ENCODE results near the gene TUBGCP2.
A peak's percentile ranks its signal among the peaks of the same experiment; 100 is the strongest.

The TUBGCP2 gene

DNA sequence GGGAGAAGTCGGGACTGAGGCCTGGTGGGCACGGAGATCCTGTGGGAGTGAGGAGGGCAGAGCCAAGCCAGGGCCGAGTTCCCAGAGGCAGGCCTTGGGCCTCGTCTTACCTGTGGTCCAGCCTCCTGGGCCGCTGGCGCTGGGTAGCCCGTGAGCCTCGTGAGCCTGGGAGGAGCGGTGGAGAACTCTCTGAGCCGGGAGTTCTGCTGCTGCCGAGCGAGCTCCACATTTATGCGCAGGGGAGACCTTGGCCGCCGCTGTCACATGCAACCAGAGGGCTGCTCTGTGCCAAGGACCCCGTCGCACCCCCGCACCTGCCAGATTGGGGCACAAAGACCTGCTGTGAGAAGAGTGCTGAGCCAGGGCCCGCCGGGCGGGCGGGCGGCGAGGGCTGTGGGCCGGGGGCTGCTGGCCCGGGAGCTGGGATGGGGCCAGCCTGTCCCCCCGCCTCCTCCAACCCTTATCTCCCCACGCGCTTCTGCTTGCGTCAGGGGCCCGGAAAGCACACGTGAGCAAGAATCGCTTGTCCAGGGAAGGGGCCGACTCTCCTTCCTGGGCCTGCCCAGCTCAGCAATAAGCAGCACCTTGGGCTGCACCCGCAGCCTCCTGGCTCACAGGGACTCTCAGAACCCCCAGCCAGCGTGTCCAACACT, 60.9 kb downstream of the TUBGCP2 start:
- H4K91ac ChIP-seq (ENCODE audit: low read length): no peak overlapping the region
- H2AK5ac ChIP-seq (ENCODE audit: low read length, severe bottlenecking): no peak overlapping the region
- H3K9ac ChIP-seq (ENCODE audit: low read length): no peak overlapping the region
- no peak overlapping the region for H3K23ac ChIP-seq (ENCODE audit: low read length in 2 of 2)
- 84% methylated on average over 35 of the region's 36 CpGs for WGBS
- no peak for DNase-seq
- H3K14ac ChIP-seq (ENCODE audit: low read length in 2 of 2): no peak overlapping the region
- peaks cover 3% of the 10 kb centered on the region for H3K4me1 ChIP-seq (ENCODE audit: control insufficient read depth, insufficient read depth, low read depth, low read length)
- no peak overlapping the region for H2BK5ac ChIP-seq (ENCODE audit: low read depth, low read length, poor library complexity, severe bottlenecking)
- no peaks in the 10 kb centered on the region for H3K36me3 ChIP-seq (ENCODE audit: control insufficient read depth in 1 of 2, insufficient read depth in 2 of 2, low read depth in 1 of 2, low read length in 2 of 2)
- no peaks in the 10 kb centered on the region for H3K79me1 ChIP-seq (replicated peaks; ENCODE audit: low read length, poor library complexity, severe bottlenecking)
- no peak overlapping the region for H3K18ac ChIP-seq (ENCODE audit: low read depth in 1 of 2, low read length in 2 of 2)
- no peak overlapping the region for H2BK15ac ChIP-seq (ENCODE audit: low read depth, poor library complexity, severe bottlenecking)
- no peak overlapping the region for H2BK12ac ChIP-seq (ENCODE audit: low read length in 2 of 2)
- H3K4ac ChIP-seq (ENCODE audit: low read depth in 1 of 2, low read length in 2 of 2): no peak overlapping the region
- no peak overlapping the region for H3K4me3 ChIP-seq (ENCODE audit: insufficient read depth in 1 of 2, low read depth in 1 of 2, low read length in 2 of 2)
- H4K8ac ChIP-seq (ENCODE audit: low read length): no peak overlapping the region
- peaks cover 9 to 72% of the 10 kb centered on the region in 2 experiments for H3K27me3 ChIP-seq (ENCODE audit: control insufficient read depth in 1 of 2, insufficient read depth in 1 of 2, low read length in 2 of 2)
- no peak overlapping the region for H3K4me2 ChIP-seq (ENCODE audit: low read length, poor library complexity, severe bottlenecking)
- no peak overlapping the region for H2BK120ac ChIP-seq (ENCODE audit: low read depth, low read length)
- no peak overlapping the region for H3K27ac ChIP-seq (ENCODE audit: low read length, poor library complexity, severe bottlenecking)
- H3K9me3 ChIP-seq (ENCODE audit: control insufficient read depth, low read length): no peaks in the 10 kb centered on the region
- no peak overlapping the region for H2AFZ ChIP-seq (ENCODE audit: low read depth, low read length)

DNA sequence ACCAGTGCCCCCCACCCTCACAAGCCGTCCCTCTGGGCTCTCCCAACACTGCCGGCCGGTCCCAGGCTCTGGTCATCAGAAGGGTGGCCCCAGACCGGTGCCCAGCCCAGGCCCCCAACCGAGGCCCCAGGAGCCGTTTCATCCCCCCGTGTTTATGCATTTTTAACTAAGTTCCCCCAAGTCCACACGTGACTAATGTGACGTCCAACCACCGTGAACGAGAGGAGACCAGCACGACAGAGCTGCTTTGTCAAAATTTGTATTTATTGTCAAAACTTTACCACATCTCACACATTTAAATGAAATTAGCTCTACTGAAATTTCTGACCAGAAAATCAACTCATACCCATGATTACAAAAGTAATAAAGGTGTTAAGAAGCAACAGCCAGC, 62.4 kb downstream of the TUBGCP2 start:
- DNase-seq: no peak
- Histone ChIP-seq H4K91ac (ENCODE audit: low read length) (no peak overlapping the region), H2AK5ac (ENCODE audit: low read length, severe bottlenecking) (no peak overlapping the region), H3K4me2 (ENCODE audit: low read length, poor library complexity, severe bottlenecking) (no peak overlapping the region), H3K4ac (ENCODE audit: low read depth in 1 of 2, low read length in 2 of 2) (no peak overlapping the region), H3K9ac (ENCODE audit: low read length) (no peak overlapping the region), H3K14ac (ENCODE audit: low read length in 2 of 2) (no peak overlapping the region), H3K79me1 (replicated peaks; ENCODE audit: low read length, poor library complexity, severe bottlenecking) (no peaks in the 10 kb centered on the region), H3K4me1 (ENCODE audit: control insufficient read depth, insufficient read depth, low read depth, low read length) (peaks cover 1% of the 10 kb centered on the region), H3K36me3 (ENCODE audit: control insufficient read depth in 1 of 2, insufficient read depth in 2 of 2, low read depth in 1 of 2, low read length in 2 of 2) (no peaks in the 10 kb centered on the region), H4K8ac (ENCODE audit: low read length) (no peak overlapping the region), H3K9me3 (ENCODE audit: control insufficient read depth, low read length) (no peaks in the 10 kb centered on the region), H3K18ac (ENCODE audit: low read depth in 1 of 2, low read length in 2 of 2) (no peak overlapping the region), H2AFZ (ENCODE audit: low read depth, low read length) (no peak overlapping the region), H3K27me3 (ENCODE audit: control insufficient read depth in 1 of 2, insufficient read depth in 1 of 2, low read length in 2 of 2) (peaks cover 22 to 85% of the 10 kb centered on the region in 2 experiments), H2BK5ac (ENCODE audit: low read depth, low read length, poor library complexity, severe bottlenecking) (no peak overlapping the region), H2BK120ac (ENCODE audit: low read depth, low read length) (no peak overlapping the region), H3K27ac (ENCODE audit: low read length, poor library complexity, severe bottlenecking) (no peak overlapping the region), H3K23ac (ENCODE audit: low read length in 2 of 2) (no peak overlapping the region), H2BK15ac (ENCODE audit: low read depth, poor library complexity, severe bottlenecking) (no peak overlapping the region), H3K4me3 (ENCODE audit: insufficient read depth in 1 of 2, low read depth in 1 of 2, low read length in 2 of 2) (no peak overlapping the region), H2BK12ac (ENCODE audit: low read length in 2 of 2) (no peak overlapping the region)
- WGBS: 87% methylated on average over 12 of the region's 12 CpGs

DNA sequence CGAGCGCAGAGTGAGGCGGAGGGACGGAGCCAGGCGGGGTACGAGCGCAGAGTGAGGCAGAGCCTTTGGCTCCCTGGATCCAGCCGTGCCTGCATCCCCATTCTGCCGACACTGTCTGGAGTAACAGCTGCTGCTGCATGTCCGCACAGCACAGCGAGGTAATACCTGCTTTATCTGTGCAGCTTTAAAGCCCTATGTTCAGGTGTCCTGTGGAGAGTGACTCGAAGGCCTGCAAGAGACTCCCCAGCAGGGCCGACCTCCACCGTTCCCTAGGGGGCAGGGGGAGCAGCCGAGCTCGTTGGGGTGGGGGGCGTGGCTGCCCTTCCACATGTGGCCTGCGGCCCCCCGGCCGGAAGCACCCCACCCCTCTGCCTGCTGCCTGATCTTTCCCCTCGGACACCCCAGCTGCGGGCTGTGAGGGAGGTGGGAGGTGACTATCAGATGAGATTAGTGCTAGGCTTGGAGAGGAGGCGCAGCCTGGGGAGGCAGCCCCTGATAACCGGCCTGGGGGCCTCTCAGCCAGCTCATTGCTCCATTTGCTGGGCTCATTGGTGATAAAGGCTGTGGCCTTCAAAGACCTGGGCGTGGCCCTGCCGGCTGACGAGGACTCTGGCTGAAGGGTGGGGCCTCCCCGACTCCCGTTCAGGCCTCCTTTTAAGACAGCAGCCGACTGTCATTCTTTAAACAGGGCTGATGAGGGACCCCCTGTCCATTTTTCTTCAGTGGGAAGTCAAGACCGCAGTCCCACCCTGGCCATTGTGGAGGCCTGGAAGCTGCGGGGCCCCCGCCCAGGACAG, 63.0 kb downstream of the TUBGCP2 start:
- H3K4ac ChIP-seq (ENCODE audit: low read depth in 1 of 2, low read length in 2 of 2): no peak overlapping the region
- no peak overlapping the region for H3K23ac ChIP-seq (ENCODE audit: low read length in 2 of 2)
- no peak overlapping the region for H2AFZ ChIP-seq (ENCODE audit: low read depth, low read length)
- no peaks in the 10 kb centered on the region for H3K9me3 ChIP-seq (ENCODE audit: control insufficient read depth, low read length)
- no peak overlapping the region for H3K4me2 ChIP-seq (ENCODE audit: low read length, poor library complexity, severe bottlenecking)
- no peak overlapping the region for H4K8ac ChIP-seq (ENCODE audit: low read length)
- no peaks in the 10 kb centered on the region for H3K79me1 ChIP-seq (replicated peaks; ENCODE audit: low read length, poor library complexity, severe bottlenecking)
- peaks cover 1% of the 10 kb centered on the region for H3K4me1 ChIP-seq (ENCODE audit: control insufficient read depth, insufficient read depth, low read depth, low read length)
- H3K4me3 ChIP-seq (ENCODE audit: insufficient read depth in 1 of 2, low read depth in 1 of 2, low read length in 2 of 2): no peak overlapping the region
- no peak overlapping the region for H2BK12ac ChIP-seq (ENCODE audit: low read length in 2 of 2)
- H2BK120ac ChIP-seq (ENCODE audit: low read depth, low read length): no peak overlapping the region
- H3K36me3 ChIP-seq (ENCODE audit: control insufficient read depth in 1 of 2, insufficient read depth in 2 of 2, low read depth in 1 of 2, low read length in 2 of 2): no peaks in the 10 kb centered on the region
- H3K9ac ChIP-seq (ENCODE audit: low read length): no peak overlapping the region
- no peak overlapping the region for H2BK5ac ChIP-seq (ENCODE audit: low read depth, low read length, poor library complexity, severe bottlenecking)
- peaks cover 27 to 89% of the 10 kb centered on the region in 2 experiments for H3K27me3 ChIP-seq (ENCODE audit: control insufficient read depth in 1 of 2, insufficient read depth in 1 of 2, low read length in 2 of 2)
- no peak overlapping the region for H3K27ac ChIP-seq (ENCODE audit: low read length, poor library complexity, severe bottlenecking)
- 64% methylated on average over 31 of the region's 33 CpGs for WGBS
- no peak for DNase-seq
- no peak overlapping the region for H4K91ac ChIP-seq (ENCODE audit: low read length)
- H3K18ac ChIP-seq (ENCODE audit: low read depth in 1 of 2, low read length in 2 of 2): no peak overlapping the region
- no peak overlapping the region for H2AK5ac ChIP-seq (ENCODE audit: low read length, severe bottlenecking)
- H2BK15ac ChIP-seq (ENCODE audit: low read depth, poor library complexity, severe bottlenecking): no peak overlapping the region
- peak overlapping the region in 1 of 2 experiments; percentile 9 for H3K14ac ChIP-seq (ENCODE audit: low read length in 2 of 2)

DNA sequence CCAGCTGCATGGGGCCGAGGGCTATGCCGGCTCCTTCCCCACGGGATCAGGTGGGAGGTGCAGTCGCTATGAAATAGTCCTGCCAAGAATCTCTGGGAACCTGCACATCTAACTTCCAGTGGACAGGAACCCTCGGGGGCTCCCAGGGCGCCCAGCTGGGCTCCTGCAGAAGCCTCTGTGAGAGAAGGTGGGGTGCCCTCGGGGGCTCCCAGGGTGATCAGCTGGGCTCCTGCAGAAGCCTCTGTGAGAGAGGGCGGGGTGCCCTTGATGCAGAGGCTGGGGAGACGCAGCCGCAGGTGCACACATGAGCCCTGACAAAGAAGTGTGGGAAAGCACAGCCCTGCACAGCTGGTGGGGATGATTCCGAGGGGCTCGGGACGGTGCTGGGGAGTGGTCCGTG, 65.1 kb downstream of the TUBGCP2 start:
- Histone ChIP-seq H3K4ac (ENCODE audit: low read depth in 1 of 2, low read length in 2 of 2) (no peak overlapping the region), H3K79me1 (replicated peaks; ENCODE audit: low read length, poor library complexity, severe bottlenecking) (no peaks in the 10 kb centered on the region), H2BK12ac (ENCODE audit: low read length in 2 of 2) (no peak overlapping the region), H4K91ac (ENCODE audit: low read length) (no peak overlapping the region), H3K18ac (ENCODE audit: low read depth in 1 of 2, low read length in 2 of 2) (no peak overlapping the region), H4K8ac (ENCODE audit: low read length) (no peak overlapping the region), H2BK5ac (ENCODE audit: low read depth, low read length, poor library complexity, severe bottlenecking) (no peak overlapping the region), H3K23ac (ENCODE audit: low read length in 2 of 2) (no peak overlapping the region), H3K14ac (ENCODE audit: low read length in 2 of 2) (no peak overlapping the region), H2BK120ac (ENCODE audit: low read depth, low read length) (no peak overlapping the region), H3K27ac (ENCODE audit: low read length, poor library complexity, severe bottlenecking) (no peak overlapping the region), H3K9me3 (ENCODE audit: control insufficient read depth, low read length) (no peaks in the 10 kb centered on the region), H3K4me1 (ENCODE audit: control insufficient read depth, insufficient read depth, low read depth, low read length) (peaks cover 1% of the 10 kb centered on the region), H2AK5ac (ENCODE audit: low read length, severe bottlenecking) (no peak overlapping the region), H3K4me3 (ENCODE audit: insufficient read depth in 1 of 2, low read depth in 1 of 2, low read length in 2 of 2) (no peak overlapping the region), H2AFZ (ENCODE audit: low read depth, low read length) (no peak overlapping the region), H3K27me3 (ENCODE audit: control insufficient read depth in 1 of 2, insufficient read depth in 1 of 2, low read length in 2 of 2) (peaks cover 36 to 81% of the 10 kb centered on the region in 2 experiments), H2BK15ac (ENCODE audit: low read depth, poor library complexity, severe bottlenecking) (no peak overlapping the region), H3K9ac (ENCODE audit: low read length) (no peak overlapping the region), H3K36me3 (ENCODE audit: control insufficient read depth in 1 of 2, insufficient read depth in 2 of 2, low read depth in 1 of 2, low read length in 2 of 2) (no peaks in the 10 kb centered on the region), H3K4me2 (ENCODE audit: low read length, poor library complexity, severe bottlenecking) (no peak overlapping the region)
- DNase-seq: no peak
- 75% methylated on average over 14 of the region's 14 CpGs for WGBS

Measured in mesenchymal stem cell (in vitro differentiated cells and primary cell).